Measurements from ENCODE around the gene SRP14.

DNA sequence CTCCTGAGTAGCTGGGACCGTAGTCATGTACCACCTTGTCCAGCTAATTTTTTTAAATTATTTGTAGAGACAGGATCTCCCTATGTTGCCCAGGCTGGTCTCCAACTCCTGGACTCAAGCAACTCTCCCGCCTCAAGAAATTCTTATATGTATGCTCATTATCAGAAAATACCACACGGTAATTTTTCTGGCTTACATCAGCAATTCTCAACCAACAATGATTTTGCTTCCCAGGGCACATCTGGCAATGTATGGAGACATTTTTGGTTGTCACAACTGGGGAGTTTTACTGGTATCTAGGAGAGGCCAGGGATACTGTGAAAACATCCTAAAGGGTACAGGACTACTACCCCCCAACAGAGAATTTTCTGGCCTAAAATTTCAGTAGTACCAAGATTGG is 10.8 kb downstream of the SRP14 start:
- TF ChIP-seq, protein P1, sequence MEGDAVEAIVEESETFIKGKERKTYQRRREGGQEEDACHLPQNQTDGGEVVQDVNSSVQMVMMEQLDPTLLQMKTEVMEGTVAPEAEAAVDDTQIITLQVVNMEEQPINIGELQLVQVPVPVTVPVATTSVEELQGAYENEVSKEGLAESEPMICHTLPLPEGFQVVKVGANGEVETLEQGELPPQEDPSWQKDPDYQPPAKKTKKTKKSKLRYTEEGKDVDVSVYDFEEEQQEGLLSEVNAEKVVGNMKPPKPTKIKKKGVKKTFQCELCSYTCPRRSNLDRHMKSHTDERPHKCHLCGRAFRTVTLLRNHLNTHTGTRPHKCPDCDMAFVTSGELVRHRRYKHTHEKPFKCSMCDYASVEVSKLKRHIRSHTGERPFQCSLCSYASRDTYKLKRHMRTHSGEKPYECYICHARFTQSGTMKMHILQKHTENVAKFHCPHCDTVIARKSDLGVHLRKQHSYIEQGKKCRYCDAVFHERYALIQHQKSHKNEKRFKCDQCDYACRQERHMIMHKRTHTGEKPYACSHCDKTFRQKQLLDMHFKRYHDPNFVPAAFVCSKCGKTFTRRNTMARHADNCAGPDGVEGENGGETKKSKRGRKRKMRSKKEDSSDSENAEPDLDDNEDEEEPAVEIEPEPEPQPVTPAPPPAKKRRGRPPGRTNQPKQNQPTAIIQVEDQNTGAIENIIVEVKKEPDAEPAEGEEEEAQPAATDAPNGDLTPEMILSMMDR (IDR thresholded peaks at IDR 0.05), result no peak
- TF ChIP-seq POLR2A (IDR thresholded peaks at IDR 0.05) (no peak), POLR2AphosphoS5 (IDR thresholded peaks at IDR 0.05) (no peak), EP300 (IDR thresholded peaks at IDR 0.05) (no peak)

All from sigmoid colon (tissue), 4 donors.